ENCODE data around the gene RIC8B.

DNA sequence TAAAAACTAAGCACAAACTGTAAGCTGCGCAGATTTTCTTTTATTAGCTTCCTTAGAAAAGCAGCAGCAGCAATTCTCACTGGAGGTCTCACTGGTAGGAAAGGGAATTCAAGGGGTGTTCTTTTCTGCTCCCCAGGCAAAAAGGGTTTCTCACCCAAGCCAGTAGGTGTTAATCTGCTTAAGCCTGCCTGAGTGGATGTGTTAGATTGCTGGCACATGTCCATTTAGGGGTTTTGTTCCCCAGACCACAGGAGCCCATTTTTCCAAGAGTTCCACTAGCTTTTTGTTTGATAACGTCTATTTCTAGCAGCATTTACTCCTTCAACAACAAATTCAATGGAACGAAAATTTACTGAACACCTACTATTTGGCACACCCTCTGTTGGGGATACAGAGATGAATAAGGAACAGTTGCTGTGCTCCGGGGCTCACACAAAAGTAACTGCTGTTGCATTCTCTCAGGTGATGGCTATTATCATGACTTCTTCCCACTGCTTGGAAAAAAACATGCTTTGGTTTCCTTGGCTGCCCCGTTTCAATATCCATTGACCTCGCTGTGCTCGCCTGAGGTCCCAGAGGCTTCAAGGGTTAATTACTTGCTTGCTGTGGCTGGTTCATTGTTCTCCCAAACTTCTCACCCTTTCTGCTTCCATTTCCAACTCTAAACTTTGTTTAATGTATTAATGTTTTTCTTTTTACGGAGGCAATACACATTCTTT lies 31.1 kb upstream of the RIC8B start:
- TF ChIP-seq POLR2A (IDR thresholded peaks at IDR 0.05; ENCODE audit: low read depth, low read length): no peak
- no peak for TF ChIP-seq TAF1 (IDR thresholded peaks at IDR 0.05; ENCODE audit: low read depth, low read length)
- no peak for TF ChIP-seq POLR2AphosphoS5 (IDR thresholded peaks at IDR 0.05; ENCODE audit: low read depth, low read length)
- no peak for TF ChIP-seq PAX5 (IDR thresholded peaks at IDR 0.05; ENCODE audit: insufficient read depth, low read length, severe bottlenecking)
- TF ChIP-seq POU2F2 (IDR thresholded peaks at IDR 0.05; ENCODE audit: low read depth, low read length): no peak
